Stimulated activated CD8-positive, alpha-beta memory T cell treated with anti-CD3 and anti-CD28 coated beads, Interleukin-7, amount 100 ng/mL, for 48 hours (primary cell): ENCODE measurements around the gene ATP5PD.
A peak's percentile ranks its signal among the peaks of the same experiment; 100 is the strongest.
"Not testable (repeated sequence)": the region's sequence is repeated elsewhere in the genome, so short reads cannot be mapped to it uniquely, and the experiment has no call there.

Source experiments
- DNase-seq, 2 donors: peaks; one replicate each; pipeline ENCODE4 v3.0.0-alpha.2; 2020; ENCODE audit warnings: low read depth in 1 of 2; ENCODE audit errors: extremely low read depth in 1 of 2

ATP5PD gene

GRCh38 chr17:75025398-75025734 lies 21.4 kb downstream of the ATP5PD start:
- DNase-seq: not testable (repeated sequence)

GRCh38 chr17:75024686-75025397 lies 21.9 kb downstream of the ATP5PD start:
- DNase-seq: no peak

DNA sequence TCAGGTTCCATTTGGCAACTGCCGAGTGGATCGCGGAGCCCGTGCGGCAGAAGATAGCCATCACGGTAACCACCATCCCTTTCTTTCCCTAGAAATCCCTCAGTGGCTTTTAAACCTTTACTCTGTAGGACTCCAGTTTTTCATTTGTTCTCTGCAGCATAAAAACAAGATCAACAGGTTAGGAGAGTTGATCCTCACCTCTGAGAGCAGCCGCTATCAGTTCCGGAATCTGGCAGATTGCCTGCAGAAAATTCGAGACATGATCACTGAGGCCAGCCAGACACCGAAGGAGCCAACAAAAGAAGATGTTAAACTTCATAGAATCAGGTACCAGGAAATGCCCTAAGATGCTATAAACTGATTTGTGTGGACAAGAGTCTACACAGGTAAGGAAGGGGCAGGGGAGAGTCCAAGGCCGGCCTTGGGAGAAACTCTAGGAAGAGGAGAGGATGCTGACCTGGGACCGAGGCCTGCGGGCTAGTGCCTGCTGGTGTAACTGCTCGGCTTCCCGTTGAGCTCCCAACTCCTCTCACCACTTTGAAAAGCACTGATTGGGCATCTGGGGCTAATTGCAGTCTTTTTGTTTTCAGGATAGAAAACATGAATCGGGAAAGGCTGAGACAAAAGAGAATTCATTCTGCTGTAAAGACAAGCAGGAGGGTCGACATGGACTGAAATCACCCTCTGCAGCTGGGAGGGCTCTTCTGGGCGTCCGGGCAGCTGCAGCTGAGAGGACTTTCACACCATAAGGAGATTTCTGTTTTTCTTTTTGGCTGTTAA lies 26.2 kb downstream of the ATP5PD start:
- no peak for DNase-seq

- no peak for DNase-seq
These were observed 27.1 kb downstream of the ATP5PD start for GRCh38 chr17:75019710-75020109.

- no peak for DNase-seq
These were observed 27.6 kb downstream of the ATP5PD start for GRCh38 chr17:75019146-75019545.

- no peak for DNase-seq
These were observed 33.6 kb downstream of the ATP5PD start for GRCh38 chr17:75013092-75013559.

DNA sequence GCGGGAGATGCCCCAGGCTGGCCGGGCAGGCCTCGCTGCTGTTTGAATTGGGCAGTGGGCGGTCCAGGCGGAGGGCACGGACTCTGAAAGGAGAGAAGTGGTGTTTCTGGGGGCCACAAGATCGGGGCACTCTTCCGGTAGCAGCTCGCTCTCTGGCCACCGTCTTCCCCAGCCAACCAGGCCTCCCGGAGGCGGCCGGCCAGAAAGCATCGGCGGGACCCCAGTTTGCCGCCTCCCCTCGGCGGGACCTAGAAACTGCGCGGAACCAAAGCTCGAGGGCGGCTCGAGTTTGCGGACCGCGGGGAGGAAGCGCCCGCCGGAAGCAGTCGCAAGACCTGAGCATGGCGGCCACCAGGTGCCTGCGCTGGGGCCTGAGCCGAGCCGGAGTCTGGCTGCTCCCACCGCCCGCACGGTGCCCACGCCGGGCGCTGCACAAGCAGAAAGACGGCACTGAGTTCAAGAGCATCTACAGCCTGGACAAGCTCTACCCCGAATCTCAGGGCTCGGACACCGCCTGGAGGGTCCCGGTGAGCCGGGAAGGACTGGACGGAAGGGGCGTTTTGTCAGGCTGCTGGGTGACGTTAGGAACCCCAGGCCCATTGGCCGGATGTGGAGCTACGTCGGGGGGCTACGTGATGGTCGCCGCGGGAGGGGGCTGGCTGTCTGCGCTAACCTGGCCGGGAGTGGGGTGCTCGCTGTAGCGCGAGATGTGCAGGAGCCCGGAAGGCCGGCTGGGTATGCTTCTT lies 34.2 kb downstream of the ATP5PD start, which contains the start of gene MRPL58:
TSS of gene MRPL58 (plus strand) at position 325 of the 746 bp plus-strand sequence. CDS start at position 342, 17 bp downstream.
- peak; percentile 76 to 80 for DNase-seq

GRCh38 chr17:75012096-75012345 lies 34.7 kb downstream of the ATP5PD start:
- no peak for DNase-seq

GRCh38 chr17:75011401-75012095 lies 35.2 kb downstream of the ATP5PD start:
- no peak for DNase-seq

GRCh38 chr17:75010683-75011400 lies 35.9 kb downstream of the ATP5PD start:
- DNase-seq: no peak

GRCh38 chr17:75009139-75009724 lies 37.5 kb downstream of the ATP5PD start:
- DNase-seq: no peak

DNA sequence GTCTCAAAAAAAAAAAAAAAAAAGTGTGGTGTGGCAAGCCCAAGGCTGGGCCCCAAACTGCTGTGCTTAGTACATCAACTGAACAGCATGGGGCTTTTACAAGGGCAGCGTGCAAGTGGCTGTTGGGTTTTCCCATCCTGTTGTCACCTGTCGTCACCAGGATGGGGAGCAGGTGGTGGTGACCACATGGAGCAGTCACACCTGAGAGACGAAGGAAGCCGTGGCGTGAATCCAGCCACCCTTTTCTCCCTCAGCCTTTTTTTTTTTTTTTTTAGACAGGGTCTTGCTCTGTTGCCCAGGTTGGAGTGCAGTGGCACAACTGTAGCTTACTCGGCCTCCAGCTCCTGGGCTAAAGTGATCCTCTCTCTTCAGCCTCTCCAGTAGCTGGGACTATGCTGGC lies 38.4 kb downstream of the ATP5PD start:
- no peak for DNase-seq

- no peak for DNase-seq
These were observed 40.1 kb downstream of the ATP5PD start for GRCh38 chr17:75006653-75007052.

DNA sequence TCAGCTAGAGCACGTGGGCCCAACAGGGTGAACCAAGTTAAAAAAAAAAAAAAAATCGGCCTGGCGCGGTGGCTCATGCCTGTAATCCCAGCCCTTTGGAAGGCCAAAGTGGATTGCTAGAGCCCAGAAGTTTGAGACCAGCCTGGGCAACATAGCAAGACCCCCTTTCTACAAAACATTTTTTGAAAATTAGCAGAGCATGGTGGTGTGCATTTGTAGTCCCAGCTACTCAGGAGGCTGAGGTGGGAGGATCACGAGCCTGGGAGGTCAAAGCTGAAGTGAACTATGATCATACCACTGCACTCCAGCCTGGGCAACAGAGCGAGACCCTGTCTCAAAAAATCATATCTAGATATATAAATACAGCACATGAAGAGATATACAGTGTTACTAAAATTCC lies 40.7 kb downstream of the ATP5PD start:
- not testable (repeated sequence) for DNase-seq

GRCh38 chr17:75005291-75005690 lies 41.5 kb downstream of the ATP5PD start:
- no peak for DNase-seq

GRCh38 chr17:75004371-75004770 lies 42.4 kb downstream of the ATP5PD start:
- no peak for DNase-seq

DNA sequence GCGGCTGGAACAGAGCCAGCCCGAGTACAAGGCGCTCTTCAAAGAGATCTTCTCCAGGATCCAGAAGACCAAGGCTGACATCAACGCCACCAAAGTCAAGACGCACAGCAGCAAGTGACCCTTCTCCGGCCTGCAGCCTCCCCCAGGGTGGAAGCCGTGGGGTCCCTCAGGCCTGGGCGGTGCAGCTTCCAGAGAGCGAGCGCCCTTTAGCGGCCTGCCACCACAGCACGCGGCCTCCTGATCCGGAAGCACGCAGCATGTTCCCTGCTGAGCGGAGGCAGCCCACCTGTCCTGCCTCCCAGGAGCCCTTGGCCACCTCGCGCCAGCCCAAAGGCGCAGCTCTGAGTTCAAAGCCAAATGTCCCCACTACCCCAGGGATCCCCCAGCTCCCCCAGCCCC lies 42.8 kb downstream of the ATP5PD start:
- no peak for DNase-seq

DNA sequence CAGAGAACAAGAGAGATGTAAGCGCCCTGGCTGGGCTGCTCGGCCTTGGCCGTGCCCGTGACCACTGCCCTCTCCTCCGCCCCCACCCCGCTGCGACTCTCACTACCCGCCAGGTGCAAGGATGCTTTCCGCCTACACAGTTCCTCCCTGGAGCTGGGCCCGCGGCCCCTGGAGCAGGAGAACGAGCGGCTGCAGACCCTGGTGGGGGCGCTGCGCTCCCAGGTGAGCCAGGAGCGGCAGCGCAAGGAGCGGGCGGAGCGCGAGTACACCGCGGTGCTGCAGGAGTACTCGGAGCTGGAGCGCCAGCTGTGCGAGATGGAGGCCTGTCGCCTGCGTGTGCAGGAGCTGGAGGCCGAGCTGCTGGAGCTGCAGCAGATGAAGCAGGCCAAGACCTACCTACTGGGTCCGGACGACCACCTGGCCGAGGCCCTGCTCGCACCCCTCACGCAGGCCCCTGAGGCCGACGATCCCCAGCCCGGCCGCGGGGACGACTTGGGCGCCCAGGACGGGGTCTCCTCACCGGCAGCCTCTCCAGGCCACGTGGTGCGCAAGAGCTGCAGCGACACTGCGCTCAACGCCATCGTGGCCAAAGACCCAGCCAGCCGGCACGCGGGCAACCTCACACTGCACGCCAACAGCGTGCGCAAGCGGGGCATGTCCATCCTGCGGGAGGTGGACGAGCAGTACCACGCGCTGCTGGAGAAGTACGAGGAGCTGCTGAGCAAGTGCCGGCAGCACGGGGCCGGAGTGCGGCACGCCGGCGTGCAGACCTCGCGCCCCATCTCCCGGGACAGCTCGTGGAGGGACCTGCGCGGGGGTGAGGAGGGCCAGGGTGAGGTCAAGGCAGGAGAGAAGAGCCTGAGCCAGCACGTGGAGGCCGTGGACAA lies 43.5 kb downstream of the ATP5PD start:
- no peak for DNase-seq
